ENCODE measurements around the gene FTSJ3. TPM values are rescaled to one million over a fixed set of nuclear protein-coding genes. Genes with fewer than 3 reads are reported as not detected.
"Not testable (repeated sequence)": the region's sequence is repeated elsewhere in the genome, so short reads cannot be mapped to it uniquely, and the experiment has no call there.

Gene FTSJ3
- 10 to 100 TPM; 26.9 to 48.2 (median 29.4) TPM for total RNA-seq
- long read RNA-seq, donor 1, transcript FTSJ3-201 (21 exons, 3,559 nt) = major isoform, 52 of 122 reads
- long read RNA-seq, donor 1, partial matches to known transcripts = 65 of 122 reads
- long read RNA-seq, donor 1, other reads (novel, unspliced or antisense) = 5 of 122 reads
- long read RNA-seq, donor 2, transcript FTSJ3-201 (21 exons, 3,559 nt) = major isoform, 6 of 13 reads
- long read RNA-seq, donor 2, partial matches to known transcripts = 6 of 13 reads
- long read RNA-seq, donor 2, other reads (novel, unspliced or antisense) = 1 of 13 reads

- ATAC-seq = peak; percentile 95
- Histone ChIP-seq H3K9me3 (no peaks in the 10 kb centered on the region), H3K36me3 (ENCODE audit: low read depth) (peaks cover 18% of the 10 kb centered on the region), H3K4me3 (peak within 1 kb of the TSS; percentile 65), H3K4me1 (ENCODE audit: low read depth) (peaks cover 16% of the 10 kb centered on the region)
- intact Hi-C loops (cut with DNase I, micrococcal nuclease) = loop anchor here in 1 of 2 donors (10.0 kb wide), 1 partner anchor 52 kb away; the partner anchor contains the start of genes CCDC47 and DDX42
- peak; percentile 94 to 98 (median 98) for DNase-seq
- peak; percentile 50 for TF ChIP-seq CTCF (IDR thresholded peaks at IDR 0.05)
These were observed at the start of gene FTSJ3, which contains the start of gene PSMC5 for GRCh38 chr17:63827002-63827800. TSS of gene FTSJ3 (minus strand) at chr17:63827663. CDS start at chr17:63826902, 761 bp downstream. TSS of gene PSMC5 (plus strand) at chr17:63827431. CDS start at chr17:63827491, 60 bp downstream.

- H3K4me3 ChIP-seq; H3K4me1 ChIP-seq (ENCODE audit: low read depth); H3K36me3 ChIP-seq (ENCODE audit: low read depth); ATAC-seq; H3K9me3 ChIP-seq; intact Hi-C loops (cut with DNase I, micrococcal nuclease); DNase-seq: not testable (repeated sequence)
These were observed 47.2 kb upstream of the FTSJ3 start for GRCh38 chr17:63874693-63875092.

GRCh38 chr17:63874061-63874626, 46.7 kb upstream of the FTSJ3 start:
- H3K4me1 ChIP-seq (ENCODE audit: low read depth); H3K9me3 ChIP-seq; ATAC-seq; H3K4me3 ChIP-seq; DNase-seq; H3K36me3 ChIP-seq (ENCODE audit: low read depth); intact Hi-C loops (cut with DNase I, micrococcal nuclease): not testable (repeated sequence)

GRCh38 chr17:63873577-63873976, 46.1 kb upstream of the FTSJ3 start, which contains the start of gene CSH2:
TSS of gene CSH2 (minus strand) at chr17:63873677. CDS start at chr17:63873614, 63 bp downstream.
- ATAC-seq; DNase-seq; intact Hi-C loops (cut with DNase I, micrococcal nuclease); H3K4me1 ChIP-seq (ENCODE audit: low read depth); H3K4me3 ChIP-seq; H3K9me3 ChIP-seq; H3K36me3 ChIP-seq (ENCODE audit: low read depth): not testable (repeated sequence)

- H3K9me3 ChIP-seq; H3K36me3 ChIP-seq (ENCODE audit: low read depth); DNase-seq; ATAC-seq; H3K4me3 ChIP-seq; intact Hi-C loops (cut with DNase I, micrococcal nuclease); H3K4me1 ChIP-seq (ENCODE audit: low read depth): not testable (repeated sequence)
These were observed 44.3 kb upstream of the FTSJ3 start for GRCh38 chr17:63871646-63872365.

GRCh38 chr17:63870292-63870665, 42.8 kb upstream of the FTSJ3 start:
- H3K4me3 ChIP-seq; H3K9me3 ChIP-seq; DNase-seq; ATAC-seq; H3K4me1 ChIP-seq (ENCODE audit: low read depth); intact Hi-C loops (cut with DNase I, micrococcal nuclease); H3K36me3 ChIP-seq (ENCODE audit: low read depth): not testable (repeated sequence)

GRCh38 chr17:63869491-63870291, 42.2 kb upstream of the FTSJ3 start:
- DNase-seq; ATAC-seq; H3K36me3 ChIP-seq (ENCODE audit: low read depth); H3K9me3 ChIP-seq; H3K4me3 ChIP-seq; intact Hi-C loops (cut with DNase I, micrococcal nuclease); H3K4me1 ChIP-seq (ENCODE audit: low read depth): not testable (repeated sequence)

GRCh38 chr17:63866625-63867024, 39.2 kb upstream of the FTSJ3 start:
- H3K4me3 ChIP-seq; intact Hi-C loops (cut with DNase I, micrococcal nuclease); DNase-seq; H3K9me3 ChIP-seq; H3K4me1 ChIP-seq (ENCODE audit: low read depth); H3K36me3 ChIP-seq (ENCODE audit: low read depth): not testable (repeated sequence)
- peak; percentile 27 for ATAC-seq

All from mucosa of descending colon (tissue), 3 donors.